NCI-H1105 (cell line): ENCODE results near the gene FOXO4.
"Not testable (repeated sequence)": the region's sequence is repeated elsewhere in the genome, so short reads cannot be mapped to it uniquely, and the experiment has no call there.

Source experiments
- DNase-seq: peaks from one replicate; lab custom pipeline; 2025; lab: John Stamatoyannopoulos, UW

The FOXO4 gene, protein sequence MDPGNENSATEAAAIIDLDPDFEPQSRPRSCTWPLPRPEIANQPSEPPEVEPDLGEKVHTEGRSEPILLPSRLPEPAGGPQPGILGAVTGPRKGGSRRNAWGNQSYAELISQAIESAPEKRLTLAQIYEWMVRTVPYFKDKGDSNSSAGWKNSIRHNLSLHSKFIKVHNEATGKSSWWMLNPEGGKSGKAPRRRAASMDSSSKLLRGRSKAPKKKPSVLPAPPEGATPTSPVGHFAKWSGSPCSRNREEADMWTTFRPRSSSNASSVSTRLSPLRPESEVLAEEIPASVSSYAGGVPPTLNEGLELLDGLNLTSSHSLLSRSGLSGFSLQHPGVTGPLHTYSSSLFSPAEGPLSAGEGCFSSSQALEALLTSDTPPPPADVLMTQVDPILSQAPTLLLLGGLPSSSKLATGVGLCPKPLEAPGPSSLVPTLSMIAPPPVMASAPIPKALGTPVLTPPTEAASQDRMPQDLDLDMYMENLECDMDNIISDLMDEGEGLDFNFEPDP

DNA sequence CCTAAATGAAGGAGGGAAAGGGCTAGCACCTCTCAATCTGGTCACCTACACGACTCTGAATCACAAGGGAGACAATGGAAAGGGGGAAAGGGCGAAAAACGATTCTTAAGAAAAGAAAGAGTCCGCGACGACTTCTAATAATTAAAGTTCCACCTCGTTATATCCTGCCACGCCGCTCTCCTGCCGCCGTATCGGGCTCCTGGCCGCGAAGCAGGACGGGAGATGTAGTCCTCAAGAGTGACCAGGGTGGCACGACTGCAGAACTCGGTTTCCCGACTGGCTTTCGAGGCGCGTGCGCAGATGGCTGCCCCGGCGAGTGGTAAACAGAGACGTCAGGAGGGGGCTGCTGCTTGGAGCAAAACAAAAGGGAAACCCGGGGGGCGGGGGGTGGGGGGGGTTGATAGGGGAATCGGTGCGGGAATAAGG is at the start of gene FOXO4:
FOXO4 (plus strand) TSS at position 297 of the 426 bp plus-strand sequence. CDS start 678 bp downstream, outside the sequence.
- peak; percentile 60 for DNase-seq

DNA sequence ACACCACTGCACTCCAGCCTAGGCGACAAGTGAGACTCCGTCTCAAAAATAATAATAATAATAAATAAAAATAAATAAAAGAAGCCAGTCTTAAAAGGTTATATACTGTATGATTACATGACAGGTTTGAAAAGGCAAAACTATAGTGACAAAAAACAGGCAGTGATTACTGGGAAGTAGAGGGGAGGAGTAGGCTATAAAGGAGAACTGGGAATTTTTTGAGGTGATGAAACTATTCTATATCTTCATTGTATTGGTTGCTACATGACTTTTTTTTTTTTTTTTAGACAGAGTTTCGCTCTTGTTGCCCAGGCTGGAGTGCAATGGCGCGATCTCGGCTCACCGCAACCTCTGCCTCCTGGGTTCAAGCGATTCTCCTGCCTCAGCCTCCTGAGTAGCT is 47.8 kb upstream of the FOXO4 start:
- not testable (repeated sequence) for DNase-seq

DNA sequence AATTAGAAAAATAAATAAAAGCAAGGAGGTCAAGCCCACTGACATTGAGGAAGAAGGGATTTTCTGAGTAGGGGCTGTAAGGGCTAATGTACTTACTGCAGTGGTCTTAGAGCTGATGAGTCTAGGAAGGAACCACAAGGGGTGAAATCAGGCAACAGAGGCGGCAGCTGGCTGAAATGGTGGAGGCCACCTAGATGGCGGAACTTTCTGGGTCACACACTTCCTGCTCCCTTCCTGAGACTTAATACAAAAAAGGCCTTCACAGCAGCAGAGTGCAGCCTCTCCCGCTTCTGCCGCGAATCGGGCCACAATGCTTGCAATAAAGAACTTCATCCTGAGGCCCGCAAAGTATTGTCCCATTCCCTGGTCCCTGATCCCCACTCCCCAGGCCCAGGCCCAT is 42.9 kb upstream of the FOXO4 start:
- no peak for DNase-seq

DNA sequence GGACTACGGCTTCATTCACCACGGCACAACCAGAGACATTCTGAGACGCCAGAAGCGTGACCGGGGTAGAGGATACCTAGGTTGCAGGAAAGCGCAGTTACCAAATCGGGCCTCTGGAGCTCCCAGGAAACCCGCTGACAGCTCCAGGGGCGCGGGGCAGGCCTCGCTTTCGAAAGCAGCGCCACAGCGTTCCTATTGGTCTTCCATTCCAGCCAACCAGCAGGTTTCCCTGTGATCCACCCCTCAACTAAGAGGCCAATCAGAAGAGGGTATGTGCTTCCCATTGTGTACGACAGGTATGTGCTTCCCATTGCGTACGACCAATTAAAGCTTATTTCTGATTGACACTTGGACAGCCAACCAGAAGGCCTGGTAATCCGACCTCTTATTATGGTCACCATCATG is 42.4 kb upstream of the FOXO4 start:
- no peak for DNase-seq

DNA sequence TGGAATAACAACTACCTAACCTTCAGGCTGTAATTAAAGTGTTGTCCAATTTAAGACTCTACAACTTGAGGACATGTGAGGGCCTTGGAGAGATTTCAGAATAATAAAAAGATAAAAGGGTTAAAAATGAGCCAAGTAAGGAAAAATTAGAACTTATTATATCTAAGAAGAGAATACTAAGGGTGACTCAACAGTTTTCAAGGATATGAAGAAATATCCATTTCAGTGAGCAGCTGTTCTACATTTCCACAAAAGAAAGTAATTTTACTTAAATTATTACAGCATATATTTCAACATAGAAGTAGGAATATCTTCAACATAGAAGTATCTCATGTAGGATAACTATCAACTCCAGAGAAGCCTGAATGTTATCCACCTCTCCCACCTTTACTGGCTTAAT is 38.8 kb upstream of the FOXO4 start:
- no peak for DNase-seq

DNA sequence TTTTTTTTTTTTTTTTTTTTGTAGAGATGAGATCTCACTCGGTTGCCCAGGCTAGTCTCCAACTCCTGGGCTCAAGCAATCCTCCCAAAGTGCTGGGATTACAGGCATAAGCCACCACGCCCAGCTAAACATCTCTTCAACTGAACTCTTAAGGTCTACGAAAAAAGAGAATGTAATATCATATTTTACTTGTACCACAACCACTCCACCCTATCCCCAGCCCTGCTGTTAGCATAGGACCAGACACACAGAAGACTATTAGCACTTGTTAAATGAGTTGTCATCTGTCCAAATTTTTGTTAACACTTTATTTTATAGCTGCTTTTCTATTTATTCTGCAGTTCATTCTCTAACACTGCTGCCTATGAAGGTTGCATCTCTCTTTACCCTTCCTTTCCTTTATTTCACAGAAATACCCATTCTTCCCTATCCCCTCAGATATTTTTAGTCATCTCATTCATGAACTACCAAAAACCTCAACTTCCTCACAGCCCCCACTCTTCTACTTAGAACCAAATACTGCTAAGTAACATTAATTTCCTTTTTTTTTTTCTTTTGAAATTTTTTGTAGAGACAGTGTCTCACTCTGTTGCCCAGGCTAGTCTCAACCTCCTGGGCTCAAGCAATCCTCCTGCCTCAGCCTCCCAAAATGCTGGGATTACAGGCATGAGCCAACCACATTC is 37.7 kb upstream of the FOXO4 start:
- DNase-seq, result no peak

DNA sequence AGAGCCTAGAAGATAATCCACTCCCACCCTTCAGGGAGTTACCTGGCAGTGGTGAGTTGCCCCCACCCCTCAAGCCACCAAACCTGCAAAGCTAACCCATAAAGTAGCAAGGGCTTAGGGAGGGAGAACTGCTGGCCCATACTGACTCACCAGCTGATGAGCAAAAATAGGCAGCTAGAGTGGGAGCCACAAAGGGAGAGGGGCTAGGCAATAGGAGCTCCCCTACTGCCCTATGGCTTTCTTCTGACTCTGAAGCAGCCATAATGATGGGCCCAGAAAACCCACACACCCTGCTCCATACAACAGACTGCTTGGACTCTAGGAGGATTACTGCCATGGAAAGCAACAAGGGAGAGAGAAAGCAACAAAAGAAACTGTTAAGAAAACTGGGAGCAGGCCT is 35.5 kb upstream of the FOXO4 start:
- DNase-seq, result no peak

DNA sequence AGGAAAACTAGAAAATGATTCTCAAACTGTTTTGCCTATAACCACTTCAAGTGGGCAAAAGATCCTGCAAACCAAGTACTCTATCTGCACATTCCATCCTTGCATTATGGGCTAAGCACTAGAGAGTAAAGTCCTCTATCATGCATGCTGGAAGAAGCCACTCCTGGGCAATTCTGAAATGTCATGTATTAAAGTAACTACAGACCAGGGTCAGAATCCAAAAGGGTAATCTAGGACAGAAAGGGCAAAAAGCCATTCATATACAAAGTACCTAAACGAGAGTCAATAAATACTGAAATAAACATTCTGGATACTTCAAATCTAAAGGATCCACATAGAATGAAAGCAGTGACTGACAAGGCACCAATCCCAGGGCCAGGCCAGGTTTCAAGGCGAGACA is 28.6 kb upstream of the FOXO4 start:
- DNase-seq, result no peak

DNA sequence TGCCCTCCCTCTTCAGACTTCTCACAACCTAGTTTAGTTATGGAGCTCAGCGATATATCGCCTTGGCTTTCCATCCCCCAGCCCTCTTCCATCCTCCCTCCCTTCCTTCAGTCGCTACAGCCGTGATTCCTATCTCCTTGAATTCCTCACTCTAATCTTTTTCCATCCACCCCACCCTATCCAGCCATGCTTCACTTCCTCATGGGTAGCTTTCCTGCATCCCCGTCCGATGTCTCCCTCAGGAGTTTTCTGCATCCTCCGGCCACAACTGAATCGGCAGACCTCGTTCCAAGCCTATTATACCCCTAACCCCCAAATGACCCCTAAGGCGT is 28.0 kb upstream of the FOXO4 start:
- DNase-seq, result no peak

DNA sequence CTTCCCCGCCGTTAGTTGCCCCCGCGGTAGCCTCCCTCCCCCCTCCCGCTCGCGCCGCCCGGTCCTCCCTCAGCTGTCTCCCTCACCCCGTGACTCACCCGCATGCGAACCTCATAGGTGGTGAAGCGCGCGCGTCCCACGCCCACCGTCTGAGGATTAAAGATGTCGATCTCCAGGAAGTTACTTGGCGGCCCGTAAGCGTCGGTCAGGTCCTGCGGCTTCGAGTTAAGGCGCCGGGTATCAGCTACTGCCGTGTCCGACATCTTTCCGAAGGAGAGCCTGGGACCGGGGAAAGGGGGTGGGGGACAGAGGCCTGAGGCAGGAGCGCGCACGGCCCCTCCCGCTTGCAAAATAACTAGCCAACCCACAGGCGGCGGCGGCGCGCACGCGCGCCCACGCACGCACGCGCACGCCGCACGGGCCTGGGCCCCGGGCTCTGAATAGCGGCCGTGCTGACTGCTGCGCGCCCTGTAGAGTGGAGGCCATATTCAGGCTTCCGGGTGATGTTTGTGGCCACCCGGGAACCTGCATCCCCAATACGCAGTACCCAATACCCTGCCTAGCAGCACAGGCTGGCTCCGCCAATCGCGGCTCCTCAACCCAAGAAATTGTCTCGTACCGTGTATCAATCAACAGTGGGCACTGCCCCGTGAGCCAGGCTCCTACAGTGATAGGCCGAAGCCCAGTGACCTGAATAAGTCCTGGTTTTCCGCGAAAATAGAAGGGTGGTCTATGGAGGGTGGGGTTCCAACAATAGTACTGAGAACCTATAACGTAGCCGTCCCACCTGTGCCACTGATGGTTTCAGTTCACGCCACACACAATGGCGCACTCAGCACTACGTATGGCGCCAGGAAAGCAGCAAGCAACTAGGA is 27.4 kb upstream of the FOXO4 start, which contains the start of gene SNX12:
SNX12 (minus strand) TSS at position 291 of the 875 bp plus-strand sequence; CDS start at position 263, 28 bp downstream.
- DNase-seq, result peak; percentile 90

DNA sequence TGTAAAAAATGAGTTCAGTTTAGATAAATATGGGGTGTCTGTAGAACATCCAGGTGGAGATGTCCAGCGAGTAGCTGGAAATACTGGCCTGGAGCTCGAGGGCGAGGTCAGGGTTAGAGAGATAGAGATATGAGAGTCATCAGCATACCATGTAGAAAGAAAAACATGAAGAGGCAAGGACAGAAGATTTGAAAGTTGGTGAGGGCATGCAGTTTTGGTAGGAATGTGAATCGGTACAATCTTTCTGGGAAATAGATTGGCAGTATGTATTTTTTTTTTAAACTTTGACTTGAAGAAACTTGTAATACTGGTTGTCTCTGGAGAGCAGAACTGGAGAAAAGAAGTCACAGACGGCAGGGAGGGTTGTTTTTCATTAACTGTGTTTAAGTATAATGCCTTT is 25.1 kb upstream of the FOXO4 start:
- DNase-seq, result no peak

DNA sequence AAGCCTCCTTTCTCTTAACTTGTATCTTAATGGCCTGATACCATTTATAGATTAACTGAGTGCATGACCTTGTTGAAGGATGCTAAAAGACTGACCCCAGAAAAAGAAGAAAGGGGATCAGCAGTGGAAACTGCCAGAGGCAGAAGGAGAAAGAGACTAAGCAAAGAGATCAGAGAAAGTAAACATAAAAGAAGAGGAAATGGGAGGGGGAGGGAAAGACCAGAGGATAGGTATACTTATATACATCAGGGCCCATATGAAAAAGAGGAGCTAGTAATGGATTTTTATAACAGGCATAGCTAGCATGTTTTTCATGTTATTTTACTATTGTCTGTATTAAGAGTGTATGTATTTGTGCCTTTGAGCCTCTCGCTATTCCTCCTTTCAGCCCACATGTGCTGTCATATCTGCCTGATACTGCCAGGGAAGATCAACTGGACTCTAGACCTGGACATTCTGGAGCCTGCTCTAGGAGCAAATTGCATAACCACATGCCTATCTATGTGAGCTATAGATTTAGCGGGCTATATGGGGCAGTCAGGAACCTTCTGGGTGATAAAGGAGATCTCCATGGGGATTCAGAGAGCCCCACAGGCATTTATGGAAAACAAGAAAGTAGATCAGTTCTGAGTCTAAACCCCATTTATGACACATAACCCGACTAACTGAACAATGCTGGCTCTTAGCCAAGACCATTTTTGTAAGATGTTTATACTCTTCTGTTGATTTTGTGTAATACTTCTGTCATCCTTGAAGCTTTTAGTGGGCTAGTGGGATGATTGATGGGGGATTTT is 14.1 kb upstream of the FOXO4 start:
- DNase-seq, result no peak

DNA sequence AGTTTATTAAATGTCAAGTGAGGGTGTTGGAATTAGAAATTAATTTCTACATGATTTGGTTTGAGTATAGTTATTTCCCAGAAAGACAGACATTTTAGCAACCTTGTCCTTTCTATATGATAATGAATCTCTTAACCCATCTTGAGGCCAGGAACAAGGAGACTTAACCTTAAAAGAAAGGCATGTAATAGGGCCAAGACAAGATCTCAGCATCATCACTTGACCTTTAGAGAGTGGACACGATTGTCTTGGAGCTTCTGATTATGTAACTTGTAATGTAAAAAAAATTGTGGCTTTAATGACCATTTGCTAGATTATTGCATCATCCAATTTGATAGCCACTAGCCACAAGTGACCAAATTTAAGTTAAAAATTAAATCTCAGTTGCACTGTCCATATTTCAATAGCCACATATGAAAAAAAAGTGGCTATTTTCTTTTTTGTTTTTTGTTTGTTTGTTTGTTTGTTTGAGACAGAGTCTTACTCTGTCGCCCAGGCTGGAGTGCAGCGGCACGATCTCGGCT is 13.5 kb upstream of the FOXO4 start:
- DNase-seq, result no peak

DNA sequence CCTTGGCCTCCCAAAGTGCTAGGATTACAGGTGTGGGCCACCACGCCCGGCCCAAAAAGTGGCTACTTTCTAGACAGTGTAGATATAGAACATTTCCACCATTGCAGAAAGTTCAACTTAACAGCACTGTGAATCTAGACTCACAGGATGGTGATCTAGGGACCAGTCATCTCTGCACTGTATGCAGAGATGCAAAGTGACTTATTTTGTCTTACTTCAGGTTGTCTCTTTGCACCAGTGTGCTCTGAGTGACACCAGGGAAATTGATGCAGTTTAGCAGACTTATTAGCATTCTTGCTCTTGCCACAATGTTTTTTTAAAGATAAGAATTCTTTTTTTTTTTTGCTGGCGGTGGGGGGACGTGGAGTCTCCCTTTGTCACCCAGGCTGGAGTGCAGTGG is 12.8 kb upstream of the FOXO4 start:
- DNase-seq, result no peak

DNA sequence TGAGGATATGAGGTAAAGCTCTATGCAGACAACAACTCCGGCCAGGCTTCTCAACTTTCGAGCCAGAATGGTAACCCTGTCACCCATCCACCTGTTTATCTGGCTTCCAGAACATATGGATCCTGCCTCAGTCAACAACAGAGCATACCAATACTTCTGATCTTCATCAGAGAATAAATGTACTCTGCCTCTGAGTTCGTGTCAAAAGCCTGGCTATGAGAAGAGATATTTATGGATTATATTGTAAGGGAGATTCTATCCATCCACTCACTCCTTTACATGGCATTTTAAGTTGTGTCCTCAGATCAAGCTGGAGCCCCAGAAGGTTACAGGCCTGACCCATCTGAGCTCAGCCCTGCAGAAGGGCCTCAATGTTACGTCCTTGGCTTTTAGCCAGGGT is 9.8 kb upstream of the FOXO4 start:
- DNase-seq, result no peak

DNA sequence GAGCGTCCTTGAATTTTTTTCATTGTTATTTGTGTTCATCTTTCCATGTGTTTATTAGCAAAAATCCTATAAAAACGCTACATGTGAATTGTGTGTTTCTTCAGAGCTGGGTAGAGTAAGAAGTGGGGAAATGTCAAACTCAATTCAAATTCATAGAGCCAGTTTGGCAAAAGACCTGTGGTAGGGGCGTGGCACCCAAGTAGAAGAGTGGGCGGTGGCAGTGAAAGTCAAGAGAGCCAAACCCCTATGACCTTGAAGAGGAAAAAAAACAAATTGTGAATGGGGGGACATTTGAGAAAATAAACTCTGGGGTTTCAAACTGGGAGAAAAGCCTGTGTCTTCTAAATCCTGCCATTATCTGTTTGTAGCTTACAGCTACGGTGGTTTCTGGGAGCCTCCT is 4.4 kb upstream of the FOXO4 start:
- no peak for DNase-seq

DNA sequence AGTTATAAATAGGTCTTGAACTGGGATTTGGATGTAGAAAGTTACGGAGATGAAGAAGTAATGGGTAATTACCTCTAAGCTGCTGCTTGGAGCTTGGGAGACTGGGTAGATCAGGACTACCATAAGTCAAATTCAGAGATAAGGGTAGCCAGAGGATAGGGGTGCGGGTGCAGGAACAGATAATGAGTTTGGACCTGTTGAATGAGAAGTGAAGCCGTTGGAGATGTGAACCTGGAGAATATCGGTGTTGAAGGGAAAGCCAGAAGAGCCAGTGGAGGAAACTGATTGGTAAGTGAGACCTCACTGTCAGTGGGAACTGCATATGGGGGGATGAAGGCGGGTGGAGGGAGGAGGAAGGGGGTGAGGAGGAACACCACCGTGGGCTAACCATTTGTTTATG is 618 bp upstream of the FOXO4 start:
- no peak for DNase-seq

DNA sequence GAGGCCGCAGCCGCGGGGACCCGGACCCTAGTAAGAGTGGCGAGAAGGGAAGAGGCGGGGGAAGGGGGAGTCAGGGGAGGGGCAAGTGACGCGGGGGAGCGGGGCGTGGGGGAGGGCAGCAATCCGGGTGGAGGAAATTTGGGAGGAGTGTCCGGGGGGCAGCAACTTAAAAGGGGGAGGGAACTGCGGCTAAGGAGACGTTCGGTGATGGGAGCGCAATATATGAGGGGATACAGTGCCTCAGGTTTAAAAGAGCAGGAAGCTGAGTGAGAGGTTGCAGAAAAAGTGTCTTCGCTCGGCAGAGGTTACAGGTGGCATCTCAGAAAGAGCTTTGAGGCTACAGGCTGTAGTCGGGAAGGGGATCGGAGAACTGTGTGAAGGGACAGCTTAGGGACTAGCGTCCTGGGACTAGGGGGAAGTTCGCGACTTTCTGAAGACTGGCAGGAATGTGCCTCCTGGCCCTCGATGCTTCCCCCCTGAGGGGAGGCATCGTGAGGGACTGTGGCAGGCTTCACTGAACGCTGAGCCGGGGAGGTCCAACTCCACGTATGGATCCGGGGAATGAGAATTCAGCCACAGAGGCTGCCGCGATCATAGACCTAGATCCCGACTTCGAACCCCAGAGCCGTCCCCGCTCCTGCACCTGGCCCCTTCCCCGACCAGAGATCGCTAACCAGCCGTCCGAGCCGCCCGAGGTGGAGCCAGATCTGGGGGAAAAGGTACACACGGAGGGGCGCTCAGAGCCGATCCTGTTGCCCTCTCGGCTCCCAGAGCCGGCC is 519 bp downstream of the FOXO4 start:
- DNase-seq, result peak; percentile 21

DNA sequence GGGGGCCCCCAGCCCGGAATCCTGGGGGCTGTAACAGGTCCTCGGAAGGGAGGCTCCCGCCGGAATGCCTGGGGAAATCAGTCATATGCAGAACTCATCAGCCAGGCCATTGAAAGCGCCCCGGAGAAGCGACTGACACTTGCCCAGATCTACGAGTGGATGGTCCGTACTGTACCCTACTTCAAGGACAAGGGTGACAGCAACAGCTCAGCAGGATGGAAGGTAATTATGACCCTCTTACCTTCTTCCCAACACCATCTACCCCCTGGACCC is 1.0 kb downstream of the FOXO4 start:
- no peak for DNase-seq

DNA sequence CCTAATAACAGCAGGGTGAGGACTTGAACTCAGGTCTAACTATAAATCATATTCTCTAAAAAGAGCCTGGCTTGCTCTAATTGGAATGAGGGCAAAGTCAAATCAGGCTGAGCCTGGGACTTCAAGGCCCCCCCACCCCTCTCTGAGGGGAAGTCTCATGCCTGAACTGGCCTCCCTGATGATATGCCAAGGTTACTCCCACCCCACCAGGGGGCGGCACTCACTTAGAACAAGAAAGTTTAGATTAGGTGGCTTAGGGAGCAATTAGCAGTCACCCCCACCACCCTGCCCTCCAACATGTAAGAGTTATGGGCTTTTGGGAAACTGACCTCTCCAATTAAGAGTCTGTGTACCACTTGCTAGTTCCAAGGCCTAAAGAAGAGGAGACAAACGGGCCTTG is 2.7 kb downstream of the FOXO4 start:
- DNase-seq, result no peak
